ENCODE data around the gene INTS1. TPM values are rescaled to one million over a fixed set of nuclear protein-coding genes. Genes with fewer than 3 reads are reported as not detected.

INTS1 gene
- total and polyA plus RNA-seq, 2 donors (not counting 1 experiment from before 2014, with no cell fraction given) = 128 to 160 TPM

- H4K20me1 ChIP-seq (ENCODE audit: control insufficient read depth, insufficient read depth, low read length, poor library complexity, severe bottlenecking) = no peaks in the 10 kb centered on the region
- no peak overlapping the region for H3K27ac ChIP-seq (ENCODE audit: low read length in 2 of 2)
- H3K36me3 ChIP-seq (replicated peaks in 1 of 2; ENCODE audit: control extremely low read depth in 1 of 2, control insufficient read depth in 1 of 2, extremely low read depth in 1 of 2, insufficient read depth in 2 of 2, low read length in 1 of 2) = no peaks in the 10 kb centered on the region
- H3K27me3 Mint-ChIP-seq = peaks cover 12% of the 10 kb centered on the region
- H3K9me3 ChIP-seq (ENCODE audit: control extremely low read depth in 1 of 3, control insufficient read depth in 2 of 3, insufficient read depth in 1 of 3, low read length in 2 of 3) = peaks cover 0 to 7% (median 0%) of the 10 kb centered on the region in 3 donors
- no peak overlapping the region for H3K9ac ChIP-seq (ENCODE audit: low read length)
- TF ChIP-seq CTCF (IDR thresholded peaks at IDR 0.05) = no peak
- no peak for TF ChIP-seq EZH2 (IDR thresholded peaks at IDR 0.05; ENCODE audit: borderline replicate concordance, insufficient read depth, low read depth, low read length, poor library complexity, severe bottlenecking)
- 81% methylated on average over 8 of the region's 10 CpGs for WGBS (ENCODE audit: insufficient coverage)
- no peak overlapping the region for H2AFZ ChIP-seq (ENCODE audit: insufficient read depth, low read depth, low read length, poor library complexity, severe bottlenecking)
- peaks cover 0 to 8% of the 10 kb centered on the region in 2 donors for H3K4me1 ChIP-seq (ENCODE audit: control insufficient read depth in 2 of 2, insufficient read depth in 2 of 2, low read length in 2 of 2)
- no peak overlapping the region for H3K4me2 ChIP-seq (replicated peaks; ENCODE audit: low read depth, low read length, poor library complexity, severe bottlenecking)
- no peak for DNase-seq
- H3K27ac Mint-ChIP-seq = no peak overlapping the region
- peaks cover 0 to 19% (median 3%) of the 10 kb centered on the region in 4 experiments for H3K27me3 ChIP-seq (replicated peaks in 1 of 4; ENCODE audit: control extremely low read depth in 1 of 4, control insufficient read depth in 3 of 4, insufficient read depth in 4 of 4, low read length in 3 of 4)
- intact Hi-C loops (cut with micrococcal nuclease) = loop anchor here (5.0 kb wide), 1 partner anchor 239 kb away; no protein-coding TSS in a partner anchor
- peaks cover 4% of the 10 kb centered on the region for H3K4me1 Mint-ChIP-seq
- POLR2A ChIA-PET = no interaction called here
- no peak for ATAC-seq (ENCODE audit: low read depth)
- H3K4me3 ChIP-seq (ENCODE audit: control extremely low read depth in 1 of 5, extremely low read depth in 1 of 5, insufficient read depth in 1 of 5, low read depth in 2 of 5, low read length in 4 of 5) = no peak overlapping the region
- no peak overlapping the region for H3K4me3 Mint-ChIP-seq
- H3K9me3 Mint-ChIP-seq (ENCODE audit: insufficient read depth) = no peaks in the 10 kb centered on the region
- CTCF ChIA-PET = interaction anchor here (0.7 kb wide), 1 partner anchor 28 kb away, joined by 5 read pairs; the partner anchor contains the start of gene MICALL2
- H3K79me2 ChIP-seq (ENCODE audit: control insufficient read depth, insufficient read depth, low read length) = no peaks in the 10 kb centered on the region
Measured at GRCh38 chr7:1431226-1431625, 73.0 kb downstream of the INTS1 start.

- ATAC-seq (ENCODE audit: low read depth) = no peak
- no peak overlapping the region for H3K27ac ChIP-seq (ENCODE audit: low read length in 2 of 2)
- no peak overlapping the region for H3K27ac Mint-ChIP-seq
- no peak overlapping the region for H2AFZ ChIP-seq (ENCODE audit: insufficient read depth, low read depth, low read length, poor library complexity, severe bottlenecking)
- peaks cover 0 to 8% of the 10 kb centered on the region in 2 donors for H3K4me1 ChIP-seq (ENCODE audit: control insufficient read depth in 2 of 2, insufficient read depth in 2 of 2, low read length in 2 of 2)
- no peaks in the 10 kb centered on the region for H4K20me1 ChIP-seq (ENCODE audit: control insufficient read depth, insufficient read depth, low read length, poor library complexity, severe bottlenecking)
- POLR2A ChIA-PET = no interaction called here
- CTCF ChIA-PET = no interaction called here
- no peaks in the 10 kb centered on the region for H3K36me3 ChIP-seq (replicated peaks in 1 of 2; ENCODE audit: control extremely low read depth in 1 of 2, control insufficient read depth in 1 of 2, extremely low read depth in 1 of 2, insufficient read depth in 2 of 2, low read length in 1 of 2)
- no peaks in the 10 kb centered on the region for H3K79me2 ChIP-seq (ENCODE audit: control insufficient read depth, insufficient read depth, low read length)
- peaks cover 0 to 14% (median 0%) of the 10 kb centered on the region in 3 donors for H3K9me3 ChIP-seq (ENCODE audit: control extremely low read depth in 1 of 3, control insufficient read depth in 2 of 3, insufficient read depth in 1 of 3, low read length in 2 of 3)
- WGBS (ENCODE audit: insufficient coverage) = 86% methylated on average over 31 of the region's 32 CpGs
- no peak overlapping the region for H3K4me3 ChIP-seq (ENCODE audit: control extremely low read depth in 1 of 5, extremely low read depth in 1 of 5, insufficient read depth in 1 of 5, low read depth in 2 of 5, low read length in 4 of 5)
- intact Hi-C loops (cut with micrococcal nuclease) = loop anchor here (5.0 kb wide), 1 partner anchor 238 kb away; no protein-coding TSS in a partner anchor
- H3K9ac ChIP-seq (ENCODE audit: low read length) = no peak overlapping the region
- H3K27me3 Mint-ChIP-seq = peaks cover 12% of the 10 kb centered on the region
- H3K9me3 Mint-ChIP-seq (ENCODE audit: insufficient read depth) = no peaks in the 10 kb centered on the region
- DNase-seq = no peak
- H3K4me3 Mint-ChIP-seq = no peak overlapping the region
- TF ChIP-seq CTCF (IDR thresholded peaks at IDR 0.05) = no peak
- TF ChIP-seq EZH2 (IDR thresholded peaks at IDR 0.05; ENCODE audit: borderline replicate concordance, insufficient read depth, low read depth, low read length, poor library complexity, severe bottlenecking) = no peak
- H3K27me3 ChIP-seq (replicated peaks in 1 of 4; ENCODE audit: control extremely low read depth in 1 of 4, control insufficient read depth in 3 of 4, insufficient read depth in 4 of 4, low read length in 3 of 4) = peaks cover 0 to 22% (median 3%) of the 10 kb centered on the region in 4 experiments
- H3K4me1 Mint-ChIP-seq = peaks cover 4% of the 10 kb centered on the region
- no peak overlapping the region for H3K4me2 ChIP-seq (replicated peaks; ENCODE audit: low read depth, low read length, poor library complexity, severe bottlenecking)
Measured at GRCh38 chr7:1430056-1430845, 73.9 kb downstream of the INTS1 start.

Measured in B cell (primary cell).